Fibroblast of lung (primary cell): ENCODE measurements around the gene SHC4. TPM values are rescaled to one million over a fixed set of nuclear protein-coding genes. Genes with fewer than 3 reads are reported as not detected.
"Not testable (repeated sequence)": the region's sequence is repeated elsewhere in the genome, so short reads cannot be mapped to it uniquely, and the experiment has no call there.

Experiments used
- DNase-seq, 2 donors: peaks; one replicate each; pipeline versions ENCODE4 v3.0.0 to v3.0.0-alpha.2; 2010; ENCODE audit warnings: low read depth in 2 of 2
- H2AFZ ChIP-seq: 2 replicates; pipeline ENCODE4 v1.5.1; 2012; ENCODE audit warnings: low read length, control low read depth, inconsistent platforms
- H3K27ac ChIP-seq: 2 replicates; pipeline ENCODE4 v1.5.1; 2011; ENCODE audit warnings: low read length, control low read depth; ENCODE audit not compliant: insufficient read depth
- H3K27me3 ChIP-seq: 2 replicates; pipeline ENCODE4 v1.5.1; 2011; ENCODE audit warnings: mild to moderate bottlenecking, low read length; ENCODE audit not compliant: control insufficient read depth, insufficient read depth
- H3K36me3 ChIP-seq: 2 replicates; pipeline ENCODE4 v1.5.1; 2011; ENCODE audit warnings: low read length; ENCODE audit not compliant: control insufficient read depth, insufficient read depth
- H3K4me1 ChIP-seq: 2 replicates; pipeline ENCODE4 v1.5.1; 2011; ENCODE audit warnings: low read length; ENCODE audit not compliant: control insufficient read depth, insufficient read depth; ENCODE audit errors: extremely low read depth
- H3K4me2 ChIP-seq: 2 replicates; pipeline ENCODE4 v1.5.1; 2011; ENCODE audit warnings: low read length, control low read depth; ENCODE audit not compliant: insufficient read depth; ENCODE audit errors: extremely low read depth
- H3K4me3 ChIP-seq, 4 experiments: fragments of 200-600 bp in 1 of 4; sonication (generic) in 1 of 4; replicated peaks in 1 of 4; 2 replicates each; pipeline ENCODE4 v1.5.1; 2011 to 2016; ENCODE audit warnings: low read length in 4 of 4, low read depth in 3 of 4, mild to moderate bottlenecking in 3 of 4, control low read depth in 2 of 4, inconsistent platforms in 1 of 4, mixed read lengths in 1 of 4; ENCODE audit not compliant: insufficient read depth in 1 of 4; ENCODE audit errors: control extremely low read depth in 1 of 4
- H3K79me2 ChIP-seq: 2 replicates; pipeline ENCODE4 v1.5.1; 2012; ENCODE audit warnings: mild to moderate bottlenecking, low read length, inconsistent platforms; ENCODE audit not compliant: control insufficient read depth, insufficient read depth
- H3K9ac ChIP-seq: 2 replicates; pipeline ENCODE4 v1.5.1; 2011; ENCODE audit warnings: mild to moderate bottlenecking, low read length, control low read depth; ENCODE audit not compliant: insufficient read depth
- H3K9me3 ChIP-seq: 2 replicates; pipeline ENCODE4 v1.5.1; 2012; ENCODE audit warnings: low read depth, low read length; ENCODE audit not compliant: control insufficient read depth, insufficient read depth
- H4K20me1 ChIP-seq: 2 replicates; pipeline ENCODE4 v1.5.1; 2011; ENCODE audit warnings: low read length; ENCODE audit not compliant: control insufficient read depth, insufficient read depth; ENCODE audit errors: extremely low read depth
- CTCF ChIP-seq, 2 donors: IDR thresholded peaks in 1 of 2; conservative IDR thresholded peaks in 1 of 2; 1 replicate in 1 of 2; 2 replicates in 1 of 2; pipeline ENCODE4 v1.5.1; 2011 to 2012; ENCODE audit warnings: low read length in 2 of 2, control low read depth in 1 of 2, inconsistent platforms in 1 of 2, low read depth in 1 of 2, mild to moderate bottlenecking in 1 of 2
- EZH2 ChIP-seq: IDR thresholded peaks from 2 replicates; pipeline ENCODE4 v1.5.1; 2012; ENCODE audit warnings: low read length, control low read depth, mild to moderate bottlenecking; ENCODE audit errors: missing control alignments
- polyA plus RNA-seq, 2 donors: library from polyadenylated mRNA; depleted of rRNA in 1 of 2; stranded (reverse) in 1 of 2; unstranded in 1 of 2; fragments of >200 nt; gene quantifications; 2 replicates each; pipeline ENCODE4 v1.2.1, GENCODE V29; 2011 to 2012; ENCODE audit warnings: missing spikeins in 1 of 2
- total RNA-seq: library from RNA; depleted of rRNA; stranded (reverse); fragments of >200 nt; gene quantifications from 2 replicates; pipeline ENCODE4 v1.2.1, GENCODE V29; 2014

Gene SHC4
- total and polyA plus RNA-seq, 2 donors (not counting 1 experiment from before 2014, with no cell fraction given), result 0.75 to 1.5 TPM

- no peak for DNase-seq
- Histone ChIP-seq H3K79me2 (no peaks in the 10 kb centered on the region), H3K27ac (no peak overlapping the region), H3K36me3 (no peaks in the 10 kb centered on the region), H4K20me1 (no peaks in the 10 kb centered on the region), H2AFZ (no peak overlapping the region), H3K4me1 (no peaks in the 10 kb centered on the region), H3K4me2 (no peak overlapping the region), H3K27me3 (no peaks in the 10 kb centered on the region), H3K9me3 (no peaks in the 10 kb centered on the region), H3K9ac (no peak overlapping the region), H3K4me3 (no peak overlapping the region)
- TF ChIP-seq CTCF (conservative IDR thresholded peaks at IDR 0.05 in 1 of 2, IDR thresholded peaks at IDR 0.05 in 1 of 2; ENCODE audit: low read depth in 1 of 2, low read length in 2 of 2) (no peak), EZH2 (no peak)
These were observed 9.2 kb upstream of the SHC4 start for GRCh38 chr15:48972750-48973503.

GRCh38 chr15:48970926-48971325, 7.2 kb upstream of the SHC4 start:
- not testable (repeated sequence) for H3K9me3 ChIP-seq, H3K79me2 ChIP-seq, H3K27ac ChIP-seq, H3K4me2 ChIP-seq, H3K9ac ChIP-seq, H3K36me3 ChIP-seq, H4K20me1 ChIP-seq, H3K4me1 ChIP-seq, H3K4me3 ChIP-seq, H2AFZ ChIP-seq, H3K27me3 ChIP-seq
- DNase-seq, result peak in 1 of 2 donors; percentile 72

- Histone ChIP-seq H3K27me3 (no peaks in the 10 kb centered on the region), H3K9ac (no peak overlapping the region), H3K9me3 (no peaks in the 10 kb centered on the region), H3K27ac (no peak overlapping the region), H2AFZ (no peak overlapping the region), H3K4me3 (no peak overlapping the region), H3K36me3 (no peaks in the 10 kb centered on the region), H3K4me1 (peaks cover 3% of the 10 kb centered on the region), H3K4me2 (no peak overlapping the region), H3K79me2 (no peaks in the 10 kb centered on the region), H4K20me1 (no peaks in the 10 kb centered on the region)
- DNase-seq, result no peak
- TF ChIP-seq CTCF (conservative IDR thresholded peaks at IDR 0.05 in 1 of 2, IDR thresholded peaks at IDR 0.05 in 1 of 2; ENCODE audit: low read depth in 1 of 2, low read length in 2 of 2) (no peak), EZH2 (no peak)
These were observed 4.3 kb upstream of the SHC4 start for GRCh38 chr15:48968066-48968465.
